Fibroblast of the aortic adventitia (primary cell): ENCODE results near the gene ANTKMT. TPM values are rescaled to one million over a fixed set of nuclear protein-coding genes. Genes with fewer than 3 reads are reported as not detected.
A peak's percentile ranks its signal among the peaks of the same experiment; 100 is the strongest.

Experiments used
- DNase-seq: peaks from one replicate; pipeline ENCODE4 v3.0.0-alpha.2; 2010; ENCODE audit warnings: low read depth
- H3K4me3 ChIP-seq: 2 replicates; pipeline ENCODE4 v1.5.1; 2011; ENCODE audit warnings: low read depth, mild to moderate bottlenecking, control low read depth, low read length, moderate library complexity
- total RNA-seq: library from RNA; depleted of rRNA; stranded (reverse); fragments of >200 nt; gene quantifications from 2 replicates; pipeline ENCODE4 v1.2.3, GENCODE V29; 2012; ENCODE audit warnings: low replicate concordance
- TF ChIP-seq, protein P1 (sequence below): IDR thresholded peaks from 2 replicates; pipeline ENCODE4 v1.5.1; 2011; ENCODE audit warnings: mild to moderate bottlenecking, low read length, control low read depth, inconsistent platforms; ENCODE audit not compliant: insufficient read depth

Gene ANTKMT
- total RNA-seq, 1 donor: 21.8 TPM

DNA sequence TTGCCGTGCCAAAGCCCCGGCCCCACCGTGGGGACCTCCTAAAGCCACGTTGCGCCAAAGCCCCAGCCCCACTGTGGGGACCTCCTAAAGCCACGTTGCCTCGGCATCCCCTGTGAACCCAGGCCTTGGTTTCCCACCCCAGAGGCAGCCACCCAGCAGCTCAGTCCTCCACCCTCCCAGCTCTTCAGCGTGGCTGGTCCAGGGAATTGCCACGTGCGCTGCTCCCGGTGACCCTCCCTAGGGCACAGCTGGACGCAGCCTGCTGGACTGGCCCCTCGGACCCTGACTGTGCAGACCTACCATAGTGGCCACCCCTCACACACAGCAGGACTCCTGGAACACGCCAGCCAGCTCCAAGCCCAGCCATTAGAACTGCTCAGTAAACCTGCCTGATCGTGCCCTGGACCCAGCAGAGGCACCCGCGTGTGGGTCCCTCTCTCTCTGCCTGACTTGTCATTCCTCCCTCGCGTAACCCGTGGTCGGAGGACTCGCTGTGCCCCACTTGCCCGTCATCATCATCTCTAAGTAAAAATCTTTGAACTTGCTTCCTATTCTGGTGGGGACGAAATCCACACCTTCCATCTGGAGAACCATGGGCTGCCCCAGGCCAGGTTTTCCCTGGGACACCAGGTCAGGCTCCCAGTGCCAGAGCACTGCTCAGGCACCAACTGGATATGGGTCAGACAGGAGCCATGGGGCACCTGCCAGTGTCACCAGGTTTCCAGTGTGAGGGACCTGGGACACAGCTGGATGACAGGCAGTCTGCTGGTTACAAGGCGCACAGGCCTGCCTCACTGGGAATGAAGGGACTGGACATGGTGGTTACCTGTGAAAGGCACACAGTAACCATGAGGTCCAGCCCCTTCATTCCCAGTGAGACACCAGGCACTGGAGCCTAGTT, 14.3 kb downstream of the ANTKMT start:
- TF ChIP-seq, protein P1, sequence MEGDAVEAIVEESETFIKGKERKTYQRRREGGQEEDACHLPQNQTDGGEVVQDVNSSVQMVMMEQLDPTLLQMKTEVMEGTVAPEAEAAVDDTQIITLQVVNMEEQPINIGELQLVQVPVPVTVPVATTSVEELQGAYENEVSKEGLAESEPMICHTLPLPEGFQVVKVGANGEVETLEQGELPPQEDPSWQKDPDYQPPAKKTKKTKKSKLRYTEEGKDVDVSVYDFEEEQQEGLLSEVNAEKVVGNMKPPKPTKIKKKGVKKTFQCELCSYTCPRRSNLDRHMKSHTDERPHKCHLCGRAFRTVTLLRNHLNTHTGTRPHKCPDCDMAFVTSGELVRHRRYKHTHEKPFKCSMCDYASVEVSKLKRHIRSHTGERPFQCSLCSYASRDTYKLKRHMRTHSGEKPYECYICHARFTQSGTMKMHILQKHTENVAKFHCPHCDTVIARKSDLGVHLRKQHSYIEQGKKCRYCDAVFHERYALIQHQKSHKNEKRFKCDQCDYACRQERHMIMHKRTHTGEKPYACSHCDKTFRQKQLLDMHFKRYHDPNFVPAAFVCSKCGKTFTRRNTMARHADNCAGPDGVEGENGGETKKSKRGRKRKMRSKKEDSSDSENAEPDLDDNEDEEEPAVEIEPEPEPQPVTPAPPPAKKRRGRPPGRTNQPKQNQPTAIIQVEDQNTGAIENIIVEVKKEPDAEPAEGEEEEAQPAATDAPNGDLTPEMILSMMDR: no peak
- no peak for DNase-seq

DNA sequence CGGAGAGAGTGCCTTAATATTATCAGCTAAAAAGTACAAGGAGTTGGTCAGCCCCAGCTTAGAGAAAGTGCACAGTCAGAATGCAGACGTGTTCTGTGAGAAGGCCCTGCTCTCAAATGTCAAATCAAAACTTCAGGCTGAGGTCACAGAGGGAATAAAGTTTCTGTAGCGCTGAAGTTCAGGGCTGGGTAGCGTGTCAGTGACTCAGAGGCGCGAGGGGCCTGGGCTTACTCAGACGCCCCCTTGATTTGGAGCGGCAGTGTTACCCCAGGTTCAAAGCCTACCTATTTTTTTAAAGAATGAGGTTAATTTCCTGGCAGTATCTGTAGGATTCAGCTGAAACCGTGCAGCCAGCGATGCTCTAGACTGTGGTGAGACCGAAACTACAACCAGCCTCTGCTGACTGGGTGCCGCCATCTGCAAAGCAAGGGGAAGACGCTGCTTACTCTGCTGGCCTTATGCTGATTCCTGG, 15.1 kb downstream of the ANTKMT start:
- TF ChIP-seq, protein P1: no peak
- DNase-seq: no peak
- no peak overlapping the region for H3K4me3 ChIP-seq

More for the DNA sequence above, 14.3 kb downstream of the ANTKMT start:
- no peak overlapping the region for H3K4me3 ChIP-seq

- no peak overlapping the region for H3K4me3 ChIP-seq
- no peak for DNase-seq
- TF ChIP-seq, protein P1: no peak
These were observed 16.1 kb downstream of the ANTKMT start for GRCh38 chr16:736936-737481.

- TF ChIP-seq, protein P1: no peak
These were observed 18.9 kb downstream of the ANTKMT start for GRCh38 chr16:739560-740458.

DNA sequence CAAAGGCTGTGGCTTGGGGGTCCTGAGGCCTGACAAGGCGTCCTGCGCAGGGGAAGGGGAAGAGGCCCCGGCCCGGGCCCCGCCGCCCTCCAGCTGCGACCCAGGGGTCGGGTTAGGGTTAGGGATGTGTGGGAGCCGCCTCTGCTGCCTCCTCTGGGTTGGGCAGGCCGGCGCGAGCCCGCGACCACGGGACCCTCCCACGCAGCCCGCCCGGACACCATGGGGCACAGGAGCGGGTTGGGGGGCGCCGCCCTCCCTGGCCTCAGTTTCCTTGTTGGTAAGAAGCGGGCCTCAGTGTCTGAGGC, 19.5 kb downstream of the ANTKMT start:
- peak overlapping the region; percentile 82 for H3K4me3 ChIP-seq
- TF ChIP-seq, protein P1: no peak
- DNase-seq: no peak

More at GRCh38 chr16:739560-740458, 18.9 kb downstream of the ANTKMT start:
- H3K4me3 ChIP-seq: peak overlapping the region; percentile 82
- DNase-seq: no peak

DNA sequence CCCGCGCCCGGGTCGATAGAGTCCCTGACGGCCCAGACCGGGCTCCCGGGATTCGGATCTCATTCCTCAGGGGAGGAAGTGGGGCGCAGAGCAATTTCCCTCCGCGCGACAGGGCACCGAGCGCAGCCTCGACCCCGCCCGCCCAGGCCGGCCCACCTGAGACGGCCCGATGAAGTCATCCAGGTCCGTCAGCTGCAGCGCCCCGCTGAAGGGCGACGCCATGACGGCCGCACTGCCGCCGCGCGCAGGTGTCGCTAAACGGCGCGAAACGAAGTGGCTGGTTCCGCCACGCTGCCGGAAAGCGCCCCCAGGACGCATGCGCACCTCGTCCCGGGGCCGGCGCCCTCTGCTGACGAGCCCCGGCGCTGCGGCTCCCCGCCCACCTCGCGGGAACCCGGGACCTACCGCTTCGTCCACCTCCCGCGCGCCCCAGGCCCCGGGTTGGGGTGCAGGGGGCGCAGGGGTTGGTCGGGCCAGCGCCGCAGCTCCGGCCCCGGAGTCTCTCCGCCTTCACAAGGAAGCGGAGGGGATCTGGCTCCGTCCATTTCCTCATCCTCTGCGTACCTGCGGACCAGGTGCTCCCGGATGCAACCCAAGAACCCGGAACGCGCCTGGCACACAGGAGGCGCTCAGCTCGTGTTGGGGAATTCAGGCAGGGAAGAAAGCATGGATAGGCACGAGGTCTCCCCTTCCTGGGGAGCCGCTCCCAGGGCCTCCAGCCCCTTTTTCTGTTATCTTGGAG, 20.0 kb downstream of the ANTKMT start, which contains the start of gene CIAO3:
Gene CIAO3 (minus strand): TSS at position 234 of the 742 bp plus-strand sequence. CDS start 12 bp downstream, at position 222.
- peak; percentile 87 for DNase-seq
- peak within 1 kb of the TSS; percentile 82 for H3K4me3 ChIP-seq
- TF ChIP-seq, protein P1: peak; percentile 70
